Panc1 (cell line): Measurements from ENCODE around the gene PPFIA3. TPM values are rescaled to one million over a fixed set of nuclear protein-coding genes. Genes with fewer than 3 reads are reported as not detected.

Experiments used
- ATAC-seq: fragments of 200-7000 bp; cut with Tn5 transposase; 2 replicates; pipeline ENCODE4 v1.9.1; 2020; ENCODE audit warnings: mild to moderate bottlenecking, moderate library complexity
- BruUV-seq: library from RNA; stranded (reverse); fragments of 400-500 nt; replicated peaks from 2 replicates; lab custom pipeline; 2021; lab: Mats Ljungman, UMichigan
- CTCF ChIA-PET: fragments of 300-600 bp; sonication (Branson Sonifier 250); formaldehyde crosslinking; loops from one replicate; lab custom pipeline; 2022; ENCODE audit warnings: antibody characterized with exemption; lab: Charles Lee
- POLR2A ChIA-PET: fragments of 300-600 bp; sonication (Branson Sonifier 250); formaldehyde crosslinking; loops from one replicate; lab custom pipeline; 2022; ENCODE audit warnings: antibody characterized with exemption; lab: Charles Lee
- DNase-seq: peaks from one replicate; pipeline ENCODE4 v3.0.0-alpha.2; 2010; ENCODE audit warnings: low read depth, low spot score
- H3K27ac ChIP-seq: 2 replicates; pipeline ENCODE4 v1.5.1; 2011; ENCODE audit warnings: mild to moderate bottlenecking, low read length, inconsistent platforms
- H3K27me3 ChIP-seq: fragments of 200-500 bp; sonication (Bioruptor generic); 2 replicates; pipeline ENCODE4 v1.6.0; 2014; ENCODE audit warnings: low read length, inconsistent platforms; ENCODE audit not compliant: control insufficient read depth, insufficient read depth
- H3K36me3 ChIP-seq: fragments of 200-500 bp; sonication (Bioruptor generic); 2 replicates; pipeline ENCODE4 v1.5.1; 2014; ENCODE audit warnings: inconsistent platforms, mild to moderate bottlenecking, low read length, moderate library complexity; ENCODE audit not compliant: control insufficient read depth, insufficient read depth
- H3K4me1 ChIP-seq: 2 replicates; pipeline ENCODE4 v1.5.1; 2011; ENCODE audit warnings: inconsistent platforms, mild to moderate bottlenecking, low read length, moderate library complexity; ENCODE audit not compliant: control insufficient read depth, insufficient read depth
- H3K4me3 ChIP-seq, 2 experiments: 2 replicates each; pipeline ENCODE4 v1.5.1; 2011 to 2012; ENCODE audit warnings: low read depth in 2 of 2, low read length in 2 of 2, mild to moderate bottlenecking in 2 of 2, inconsistent platforms in 1 of 2, moderate library complexity in 1 of 2
- H3K9me3 ChIP-seq: fragments of 200-500 bp; sonication (Bioruptor generic); 2 replicates; pipeline ENCODE4 v1.5.1; 2014; ENCODE audit warnings: low read depth, mild to moderate bottlenecking, inconsistent platforms, low read length, moderate library complexity; ENCODE audit not compliant: control insufficient read depth, insufficient read depth
- CTCF ChIP-seq: fragments of 450-650 bp; IDR thresholded peaks from 2 replicates; pipeline ENCODE4 v1.5.1; 2017; ENCODE audit warnings: mild to moderate bottlenecking
- POLR2AphosphoS5 ChIP-seq: IDR thresholded peaks from 2 replicates; pipeline ENCODE4 v1.6.1; 2012; ENCODE audit warnings: mild to moderate bottlenecking, low read depth, low read length, moderate library complexity
- REST ChIP-seq, 2 experiments: IDR thresholded peaks; 2 replicates each; pipeline ENCODE4 v1.6.1; 2011 to 2012; ENCODE audit warnings: low read depth in 2 of 2, control low read depth in 1 of 2, low read length in 1 of 2, mild to moderate bottlenecking in 1 of 2, moderate library complexity in 1 of 2; ENCODE audit not compliant: insufficient read depth in 1 of 2
- SIN3A ChIP-seq: IDR thresholded peaks from 2 replicates; pipeline ENCODE4 v1.6.1; 2012; ENCODE audit warnings: low read depth, mild to moderate bottlenecking, low read length, moderate library complexity, borderline replicate concordance; ENCODE audit not compliant: insufficient read depth
- TCF7L2 ChIP-seq: IDR thresholded peaks from 2 replicates; pipeline ENCODE4 v1.6.1; 2011; ENCODE audit warnings: mild to moderate bottlenecking, low read depth, low read length, inconsistent platforms
- in situ Hi-C: cut with HindIII; loops from 2 replicates; pipeline ENCODE4 v1.10.0; 2016; ENCODE audit warnings: low sequenced_read_pairs, low pct_unique_long_range_greater_than_20kb
- intact Hi-C: fragments of 100-400 bp; cut with micrococcal nuclease; formaldehyde crosslinking; loops from one replicate; pipeline ENCODE4 v1.10.0; 2022; ENCODE audit not compliant: unreplicated experiment
- total RNA-seq: library from RNA; stranded (reverse); gene quantifications from one replicate; pipeline ENCODE4 v1.2.1, GENCODE V29; 2021; ENCODE audit not compliant: unreplicated experiment

PPFIA3 gene
- total RNA-seq, 1 experiment from 2014 or later, result 21.7 TPM

- Histone ChIP-seq H3K4me1 (no peaks in the 10 kb centered on the region), H3K27ac (no peak overlapping the region), H3K36me3 (no peaks in the 10 kb centered on the region), H3K27me3 (no peaks in the 10 kb centered on the region), H3K4me3 (no peak overlapping the region), H3K9me3 (no peaks in the 10 kb centered on the region)
- ChIA-PET POLR2A (no interaction called here), CTCF (no interaction called here)
- intact Hi-C loops (no loop called here), in situ Hi-C loops (no loop called here)
- TF ChIP-seq TCF7L2 (no peak), REST (IDR thresholded peaks at IDR 0.05; ENCODE audit: insufficient read depth in 1 of 2, low read depth in 2 of 2, low read length in 1 of 2) (no peak), CTCF (no peak), POLR2AphosphoS5 (no peak), SIN3A (no peak)
- DNase-seq (no peak), ATAC-seq (no peak)
- BruUV-seq, result no TSS peak
Observed at GRCh38 chr19:49182848-49183375, 63.6 kb downstream of the PPFIA3 start.

- ATAC-seq, result no peak
- CTCF ChIA-PET, result no interaction called here
- in situ Hi-C loops (no loop called here), intact Hi-C loops (no loop called here)
- Histone ChIP-seq H3K27me3 (no peaks in the 10 kb centered on the region), H3K36me3 (no peaks in the 10 kb centered on the region), H3K4me3 (no peak overlapping the region), H3K4me1 (no peaks in the 10 kb centered on the region), H3K27ac (no peak overlapping the region), H3K9me3 (no peaks in the 10 kb centered on the region)
- no peak for DNase-seq
- POLR2A ChIA-PET, result interaction anchor here (0.6 kb wide), 1 partner anchor 23 kb away, joined by 7 read pairs; no protein-coding TSS in a partner anchor
- TF ChIP-seq TCF7L2, result no peak
- TF ChIP-seq REST (IDR thresholded peaks at IDR 0.05; ENCODE audit: insufficient read depth in 1 of 2, low read depth in 2 of 2, low read length in 1 of 2), result no peak
- no peak for TF ChIP-seq CTCF
- no peak for TF ChIP-seq SIN3A
- TF ChIP-seq POLR2AphosphoS5, result no peak
- no TSS peak for BruUV-seq
Observed at GRCh38 chr19:49186108-49186507, 66.8 kb downstream of the PPFIA3 start.
